Measurements from ENCODE around the gene PIP5KL1. TPM values are rescaled to one million over a fixed set of nuclear protein-coding genes. Genes with fewer than 3 reads are reported as not detected.

Gene PIP5KL1
- polyA plus RNA-seq, 1 donor (not counting 4 experiments of a cell fraction or from before 2014, with no cell fraction given), result 4.4 TPM

- Histone ChIP-seq H3K79me2 (ENCODE audit: control insufficient read depth, insufficient read depth, low read length) (peaks cover 2% of the 10 kb centered on the region), H3K27me3 (ENCODE audit: control insufficient read depth, extremely low read depth, insufficient read depth, low read length) (no peaks in the 10 kb centered on the region), H3K9me1 (ENCODE audit: control insufficient read depth, extremely low read depth, insufficient read depth, low read length) (no peaks in the 10 kb centered on the region), H3K4me3 (ENCODE audit: control insufficient read depth in 2 of 3, extremely low read depth in 1 of 3, insufficient read depth in 2 of 3, low read depth in 1 of 3, low read length in 3 of 3) (no peak overlapping the region), H3K4me1 (ENCODE audit: control insufficient read depth, extremely low read depth, insufficient read depth, low read length) (peaks cover 19% of the 10 kb centered on the region), H3K4me2 (ENCODE audit: control insufficient read depth, extremely low read depth, insufficient read depth, low read depth, low read length) (no peak overlapping the region), H3K27ac (ENCODE audit: control insufficient read depth, insufficient read depth, low read length) (no peak overlapping the region), H3K9ac (ENCODE audit: control insufficient read depth, extremely low read depth, insufficient read depth, low read length) (no peak overlapping the region), H3K9me3 (ENCODE audit: control insufficient read depth, low read depth, low read length) (no peaks in the 10 kb centered on the region), H3K36me3 (ENCODE audit: control insufficient read depth in 2 of 2, extremely low read depth in 1 of 2, insufficient read depth in 2 of 2, low read length in 2 of 2) (peaks cover 4 to 8% of the 10 kb centered on the region in 2 experiments), H2AFZ (ENCODE audit: control insufficient read depth, low read length) (no peak overlapping the region), H4K20me1 (ENCODE audit: control insufficient read depth, extremely low read depth, insufficient read depth, low read length) (peaks cover 2% of the 10 kb centered on the region)
- dilution Hi-C loops (cut with MboI; ENCODE audit: extremely low pct_ligation_motif_present, low sequenced_read_pairs), result no loop called here
- no peak for DNase-seq (ENCODE audit: low read depth, low spot score)
- FAIRE-seq, result no peak
- TF ChIP-seq CTCF (optimal IDR thresholded peaks at IDR 0.05 in 1 of 3, IDR thresholded peaks at IDR 0.05 in 1 of 3, conservative IDR thresholded peaks at IDR 0.05 in 1 of 3; ENCODE audit: extremely low read depth in 1 of 3, insufficient read depth in 2 of 3, low read length in 3 of 3) (no peak), EZH2 (IDR thresholded peaks at IDR 0.05; ENCODE audit: low read length) (no peak)
These were observed 58.0 kb downstream of the PIP5KL1 start for GRCh38 chr9:127872369-127873222.

- FAIRE-seq, result no peak
- TF ChIP-seq EZH2 (IDR thresholded peaks at IDR 0.05; ENCODE audit: low read length) (no peak), CTCF (optimal IDR thresholded peaks at IDR 0.05 in 1 of 3, IDR thresholded peaks at IDR 0.05 in 1 of 3, conservative IDR thresholded peaks at IDR 0.05 in 1 of 3; ENCODE audit: extremely low read depth in 1 of 3, insufficient read depth in 2 of 3, low read length in 3 of 3) (no peak)
- Histone ChIP-seq H3K9ac (ENCODE audit: control insufficient read depth, extremely low read depth, insufficient read depth, low read length) (no peak overlapping the region), H2AFZ (ENCODE audit: control insufficient read depth, low read length) (no peak overlapping the region), H3K4me2 (ENCODE audit: control insufficient read depth, extremely low read depth, insufficient read depth, low read depth, low read length) (no peak overlapping the region), H3K27ac (ENCODE audit: control insufficient read depth, insufficient read depth, low read length) (no peak overlapping the region), H3K4me3 (ENCODE audit: control insufficient read depth in 2 of 3, extremely low read depth in 1 of 3, insufficient read depth in 2 of 3, low read depth in 1 of 3, low read length in 3 of 3) (no peak overlapping the region), H3K9me3 (ENCODE audit: control insufficient read depth, low read depth, low read length) (no peaks in the 10 kb centered on the region), H3K27me3 (ENCODE audit: control insufficient read depth, extremely low read depth, insufficient read depth, low read length) (no peaks in the 10 kb centered on the region), H3K79me2 (ENCODE audit: control insufficient read depth, insufficient read depth, low read length) (no peaks in the 10 kb centered on the region), H4K20me1 (ENCODE audit: control insufficient read depth, extremely low read depth, insufficient read depth, low read length) (peaks cover 2% of the 10 kb centered on the region), H3K9me1 (ENCODE audit: control insufficient read depth, extremely low read depth, insufficient read depth, low read length) (no peaks in the 10 kb centered on the region), H3K36me3 (ENCODE audit: control insufficient read depth in 2 of 2, extremely low read depth in 1 of 2, insufficient read depth in 2 of 2, low read length in 2 of 2) (peaks cover 4 to 8% of the 10 kb centered on the region in 2 experiments), H3K4me1 (ENCODE audit: control insufficient read depth, extremely low read depth, insufficient read depth, low read length) (peaks cover 13% of the 10 kb centered on the region)
- DNase-seq (ENCODE audit: low read depth, low spot score), result no peak
- dilution Hi-C loops (cut with MboI; ENCODE audit: extremely low pct_ligation_motif_present, low sequenced_read_pairs), result no loop called here
These were observed 59.0 kb downstream of the PIP5KL1 start for GRCh38 chr9:127871531-127871930.

Measured in keratinocyte (primary cell).